Thymus (tissue), 11 donors: ENCODE data around the gene KBTBD12. TPM values are rescaled to one million over a fixed set of nuclear protein-coding genes. Genes with fewer than 3 reads are reported as not detected.

Experiments used
- DNase-seq, 9 donors: peaks; one replicate each; pipeline ENCODE4 v3.0.0-alpha.2; 2013; ENCODE audit warnings: low spot score in 9 of 9, low read depth in 6 of 9, missing footprints in 1 of 9
- H3K27ac ChIP-seq, 2 donors: one replicate each; pipeline ENCODE4 v1.5.1; 2013; ENCODE audit warnings: control low read depth in 1 of 2, low read depth in 1 of 2, low read length in 1 of 2, mild to moderate bottlenecking in 1 of 2, moderate library complexity in 1 of 2
- H3K27me3 ChIP-seq, 2 donors: one replicate each; pipeline ENCODE4 v1.5.1; 2013; ENCODE audit warnings: low read length in 1 of 2; ENCODE audit not compliant: control insufficient read depth in 2 of 2, insufficient read depth in 1 of 2
- H3K36me3 ChIP-seq, 2 donors: one replicate each; pipeline ENCODE4 v1.5.1; 2013; ENCODE audit warnings: low read length in 1 of 2, mild to moderate bottlenecking in 1 of 2, moderate library complexity in 1 of 2; ENCODE audit not compliant: control insufficient read depth in 2 of 2, insufficient read depth in 2 of 2
- H3K4me1 ChIP-seq, 2 donors: one replicate each; pipeline ENCODE4 v1.5.1; 2013; ENCODE audit warnings: low read length in 2 of 2; ENCODE audit not compliant: control insufficient read depth in 2 of 2, insufficient read depth in 2 of 2
- H3K4me3 ChIP-seq, 2 donors: one replicate each; pipeline ENCODE4 v1.5.1; 2013; ENCODE audit warnings: low read length in 2 of 2, control low read depth in 1 of 2, mild to moderate bottlenecking in 1 of 2
- H3K9me3 ChIP-seq, 2 donors: one replicate each; pipeline ENCODE4 v1.5.1; 2013; ENCODE audit warnings: low read length in 1 of 2, mild to moderate bottlenecking in 1 of 2; ENCODE audit not compliant: control insufficient read depth in 2 of 2, insufficient read depth in 1 of 2
- WGBS: extraction: QIAGEN DNeasy Blood & Tissue Kit; methylation state at CpG from one replicate; pipeline ENCODE4 v1.1.7; 2013; 5-methylcytosine and 5-hydroxymethylcytosine counted together
- polyA plus RNA-seq: library from polyadenylated mRNA; stranded (reverse); fragments of 200-250 nt; gene quantifications from one replicate; pipeline ENCODE4 v1.2.3, GENCODE V29; 2013
- total RNA-seq: library from RNA; stranded (reverse); fragments of 120-200 nt; gene quantifications from one replicate; pipeline ENCODE4 v1.2.4, GENCODE V29; 2013
- donor health status: healthy.

KBTBD12 gene
- total and polyA plus RNA-seq, 2 donors = 0.07 to 0.42 TPM

DNA sequence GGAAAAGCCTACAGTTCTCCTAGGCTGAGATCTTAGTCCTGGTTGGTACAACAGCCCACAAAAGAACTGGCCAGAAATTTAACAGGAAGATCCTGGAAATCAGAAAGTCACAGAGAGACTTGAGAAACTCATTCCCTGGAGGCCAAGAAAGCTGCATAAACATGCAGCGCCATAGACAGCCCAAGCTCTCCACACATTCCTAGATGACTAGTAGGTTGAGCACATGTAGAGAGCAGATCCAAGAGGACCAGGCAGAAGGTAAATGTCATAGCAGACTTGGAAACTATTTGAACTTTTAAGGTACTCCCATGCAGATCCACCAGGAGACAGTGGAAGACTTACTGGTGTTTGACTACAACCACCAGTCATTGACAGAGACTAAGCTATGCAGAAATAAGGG lies 18.4 kb downstream of the KBTBD12 start:
- Histone ChIP-seq H3K4me3 (no peak overlapping the region), H3K9me3 (no peaks in the 10 kb centered on the region), H3K27ac (no peak overlapping the region), H3K36me3 (no peaks in the 10 kb centered on the region), H3K27me3 (no peaks in the 10 kb centered on the region), H3K4me1 (no peaks in the 10 kb centered on the region)
- WGBS = 96% methylated on average over 1 of the region's 1 CpG
- DNase-seq = no peak

DNA sequence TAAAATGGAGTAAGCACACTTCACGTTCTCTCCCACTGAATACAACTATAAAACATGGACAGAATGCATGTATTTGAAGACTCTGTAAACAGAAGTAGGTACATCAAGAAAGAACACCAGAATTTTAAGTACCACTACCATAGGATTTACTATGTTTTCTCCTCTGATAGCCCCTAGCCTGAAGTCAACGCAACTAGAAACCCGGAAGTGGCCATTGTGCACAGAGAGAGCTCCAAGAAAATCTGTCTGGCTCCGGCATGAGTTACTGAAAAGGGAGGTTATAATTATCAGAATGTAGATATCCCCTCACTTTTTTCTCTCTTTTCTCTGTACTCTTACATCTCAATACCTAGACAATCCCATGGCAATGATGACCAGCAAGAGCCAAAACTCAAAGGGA lies 23.8 kb downstream of the KBTBD12 start:
- no peaks in the 10 kb centered on the region for H3K27me3 ChIP-seq
- DNase-seq = no peak
- no peak overlapping the region for H3K27ac ChIP-seq
- no peak overlapping the region for H3K4me3 ChIP-seq
- 99% methylated on average over 4 of the region's 4 CpGs for WGBS
- H3K36me3 ChIP-seq = no peaks in the 10 kb centered on the region
- H3K9me3 ChIP-seq = no peaks in the 10 kb centered on the region
- no peaks in the 10 kb centered on the region for H3K4me1 ChIP-seq

DNA sequence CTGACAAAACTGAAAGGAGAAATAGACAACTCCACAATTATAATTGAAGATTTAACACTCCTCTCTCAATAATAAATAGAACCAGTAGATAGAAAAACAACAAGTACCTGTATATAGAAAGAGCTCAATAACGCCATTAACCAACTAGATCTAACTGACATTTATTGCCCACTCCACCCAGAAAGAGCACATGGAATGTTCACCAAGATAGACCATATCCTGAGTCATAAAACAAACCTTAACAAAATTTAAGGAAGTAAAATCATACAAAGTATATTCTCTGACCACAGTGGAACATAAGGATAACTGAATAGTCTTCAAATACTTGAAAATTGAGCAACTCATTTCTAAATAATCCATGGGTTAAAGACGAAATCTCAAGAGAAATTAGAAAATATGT lies 25.1 kb downstream of the KBTBD12 start:
- no peak for DNase-seq
- H3K9me3 ChIP-seq = no peaks in the 10 kb centered on the region
- H3K36me3 ChIP-seq = no peaks in the 10 kb centered on the region
- H3K4me1 ChIP-seq = no peaks in the 10 kb centered on the region
- H3K27me3 ChIP-seq = no peaks in the 10 kb centered on the region
- H3K27ac ChIP-seq = no peak overlapping the region
- H3K4me3 ChIP-seq = no peak overlapping the region
- WGBS = 93% methylated on average over 2 of the region's 2 CpGs

DNA sequence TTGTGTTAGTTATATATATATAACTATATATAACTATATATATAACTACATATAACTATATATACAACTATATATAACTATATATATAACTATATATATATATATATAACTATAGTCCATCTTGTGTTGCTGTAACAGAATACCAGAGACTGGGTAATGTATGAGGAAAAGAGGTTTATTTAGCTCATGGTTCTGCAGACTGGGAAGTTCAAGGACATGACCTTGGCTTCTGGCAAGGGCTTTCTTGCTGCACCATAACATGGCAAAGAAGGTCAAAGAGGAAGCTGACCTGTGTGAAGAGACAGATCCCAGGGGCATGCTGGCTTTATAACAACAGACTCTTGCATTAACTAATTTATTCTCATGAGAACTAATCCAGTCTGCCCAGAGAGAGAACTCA lies 27.6 kb downstream of the KBTBD12 start:
- H3K36me3 ChIP-seq = no peaks in the 10 kb centered on the region
- H3K9me3 ChIP-seq = no peaks in the 10 kb centered on the region
- no peak overlapping the region for H3K4me3 ChIP-seq
- DNase-seq = no peak
- no peak overlapping the region for H3K27ac ChIP-seq
- no peaks in the 10 kb centered on the region for H3K27me3 ChIP-seq
- H3K4me1 ChIP-seq = no peaks in the 10 kb centered on the region

DNA sequence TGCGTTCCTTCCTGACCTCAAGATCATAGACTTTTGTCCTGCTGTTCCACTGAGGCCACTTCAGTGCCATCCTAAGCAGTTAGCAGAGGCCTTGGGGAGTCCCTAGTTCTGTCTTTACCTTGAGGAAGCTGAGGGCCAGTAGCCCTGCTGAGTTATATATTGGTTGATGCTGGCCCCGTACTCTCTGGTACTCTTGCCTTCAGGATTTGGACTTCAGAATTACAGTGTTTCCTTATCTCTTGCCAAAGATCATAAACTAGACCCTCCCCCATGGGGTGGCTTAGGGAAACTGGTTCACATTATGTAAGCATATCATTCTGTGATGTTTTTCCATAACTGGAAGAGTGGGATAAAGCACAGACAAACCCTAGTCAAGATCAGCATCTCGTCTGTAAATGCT lies 33.2 kb downstream of the KBTBD12 start:
- no peak overlapping the region for H3K4me3 ChIP-seq
- H3K36me3 ChIP-seq = no peaks in the 10 kb centered on the region
- no peak for DNase-seq
- H3K9me3 ChIP-seq = no peaks in the 10 kb centered on the region
- no peaks in the 10 kb centered on the region for H3K4me1 ChIP-seq
- 97% methylated on average over 3 of the region's 3 CpGs for WGBS
- H3K27ac ChIP-seq = no peak overlapping the region
- no peaks in the 10 kb centered on the region for H3K27me3 ChIP-seq

DNA sequence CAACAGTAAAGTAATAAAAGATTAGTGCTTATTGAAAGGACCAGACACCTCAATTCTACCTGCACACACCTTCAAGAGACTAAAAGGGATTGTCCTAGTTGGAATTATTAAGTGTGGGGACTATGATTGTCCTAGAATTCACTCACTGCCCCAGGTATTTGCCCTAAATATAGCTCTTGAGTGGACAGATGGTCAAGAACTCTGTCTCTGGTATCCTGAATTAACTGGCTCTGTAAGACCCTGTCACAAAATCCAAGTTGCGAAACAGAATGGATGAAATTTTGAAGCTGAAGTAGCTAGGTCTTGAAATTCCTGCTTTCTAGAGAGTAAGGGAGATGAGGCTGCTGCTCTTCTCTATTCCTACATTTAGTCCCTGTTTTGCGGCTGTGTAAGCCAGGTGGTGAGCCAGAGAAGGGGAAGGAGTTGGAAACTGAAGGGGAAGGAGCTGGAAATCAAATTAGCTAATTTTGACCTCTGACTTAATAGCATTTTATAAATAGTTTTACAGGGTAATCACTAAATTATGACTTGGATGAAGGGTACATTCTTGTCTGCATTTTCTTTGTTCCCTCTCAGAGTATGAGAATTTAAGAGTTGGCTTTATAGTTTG lies 34.5 kb downstream of the KBTBD12 start:
- no peak for DNase-seq
- no peaks in the 10 kb centered on the region for H3K9me3 ChIP-seq

DNA sequence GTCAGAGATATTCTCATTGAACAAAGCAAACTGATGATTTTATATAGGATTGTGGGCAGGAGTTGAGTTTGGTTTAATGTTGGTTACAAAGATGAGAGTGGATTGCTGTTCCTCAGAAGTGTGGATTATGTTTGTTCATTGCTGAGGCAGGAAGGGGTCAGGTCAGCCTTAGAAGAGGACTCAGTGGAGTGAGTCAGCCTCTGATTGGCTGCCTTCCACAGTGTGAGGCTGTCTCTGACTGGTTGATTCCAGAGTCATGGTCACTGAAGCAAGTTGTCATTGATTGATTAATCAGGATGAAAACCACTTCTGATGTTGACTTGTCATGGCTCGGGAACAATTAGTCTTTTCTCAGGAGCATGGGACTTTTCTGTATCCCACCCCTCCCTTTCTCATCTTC lies 36.2 kb downstream of the KBTBD12 start:
- no peaks in the 10 kb centered on the region for H3K27me3 ChIP-seq
- H3K4me3 ChIP-seq = no peak overlapping the region
- H3K36me3 ChIP-seq = no peaks in the 10 kb centered on the region
- no peak for DNase-seq
- H3K27ac ChIP-seq = no peak overlapping the region
- H3K9me3 ChIP-seq = no peaks in the 10 kb centered on the region
- WGBS = 98% methylated on average over 1 of the region's 1 CpG
- no peaks in the 10 kb centered on the region for H3K4me1 ChIP-seq

More for the DNA sequence above, 34.5 kb downstream of the KBTBD12 start:
- WGBS = over 99% methylated on average over 2 of the region's 2 CpGs
- H3K27me3 ChIP-seq = no peaks in the 10 kb centered on the region
- no peaks in the 10 kb centered on the region for H3K4me1 ChIP-seq
- H3K4me3 ChIP-seq = no peak overlapping the region
- no peaks in the 10 kb centered on the region for H3K36me3 ChIP-seq
- no peak overlapping the region for H3K27ac ChIP-seq

DNA sequence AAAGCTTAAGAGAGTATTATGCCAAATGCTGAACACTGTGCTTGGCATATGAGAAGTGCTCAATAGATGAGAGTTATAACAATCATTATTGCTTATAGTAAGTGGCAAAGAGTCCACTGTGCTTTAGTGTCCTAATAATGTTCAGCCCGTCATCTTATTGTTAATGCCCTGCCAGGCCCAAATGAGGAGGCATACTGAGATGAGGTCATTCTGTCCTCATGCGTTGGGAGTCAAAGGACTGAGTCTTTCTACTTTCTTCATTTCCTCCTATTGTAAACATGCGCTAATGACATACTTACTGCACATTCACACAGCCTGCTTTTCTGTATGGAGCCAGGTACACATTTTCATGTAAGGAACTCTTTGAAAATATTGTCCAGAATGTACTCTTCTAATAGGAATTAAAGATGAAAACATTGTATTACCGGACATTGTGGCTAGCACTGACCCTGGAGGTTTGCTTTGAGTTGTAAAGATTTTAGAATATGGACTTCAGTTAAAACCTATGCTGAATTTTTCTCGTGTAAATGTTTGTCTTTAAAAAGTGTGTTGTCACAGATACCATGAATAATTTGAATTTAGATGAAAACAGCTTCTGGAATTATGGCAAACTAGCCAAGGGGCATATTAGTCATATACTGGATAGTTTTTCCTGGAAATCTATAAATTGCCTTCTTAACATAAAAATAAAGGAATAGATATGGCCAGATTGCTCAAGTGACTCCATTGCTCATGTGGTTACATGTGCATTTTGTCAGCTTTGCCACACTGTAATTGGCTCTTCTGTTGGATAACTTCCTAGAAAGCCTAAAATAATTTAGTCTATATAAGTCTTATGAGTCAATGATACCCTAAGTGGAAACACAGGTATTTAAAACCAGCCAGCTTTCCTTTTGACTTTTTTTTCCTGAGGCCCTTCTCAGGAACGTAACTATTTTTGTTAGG lies 38.3 kb downstream of the KBTBD12 start:
- no peaks in the 10 kb centered on the region for H3K9me3 ChIP-seq
- 97% methylated on average over 6 of the region's 6 CpGs for WGBS
- H3K27ac ChIP-seq = no peak overlapping the region
- DNase-seq = no peak
- no peak overlapping the region for H3K4me3 ChIP-seq
- no peaks in the 10 kb centered on the region for H3K4me1 ChIP-seq
- H3K27me3 ChIP-seq = no peaks in the 10 kb centered on the region
- H3K36me3 ChIP-seq = no peaks in the 10 kb centered on the region

DNA sequence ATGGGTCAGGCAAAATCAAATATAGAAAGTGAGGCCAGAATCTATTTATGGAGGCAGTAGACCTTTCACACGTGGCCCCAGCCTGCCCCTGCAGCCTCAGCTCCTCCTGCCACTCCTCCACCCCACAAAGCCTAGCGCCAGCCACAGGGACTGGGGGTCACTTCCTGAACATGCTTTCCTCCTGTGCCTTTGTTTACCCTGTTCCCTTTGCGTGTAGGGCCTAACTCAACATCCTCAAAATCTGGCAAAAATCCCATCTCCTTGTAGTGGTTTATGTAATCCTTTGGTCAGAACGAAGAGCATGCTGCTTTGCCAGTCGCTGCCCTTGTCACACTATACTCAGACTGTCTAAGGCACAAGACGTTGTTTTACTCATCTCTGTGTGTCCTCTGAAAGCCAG lies 39.6 kb downstream of the KBTBD12 start:
- no peaks in the 10 kb centered on the region for H3K36me3 ChIP-seq
- no peak overlapping the region for H3K4me3 ChIP-seq
- no peaks in the 10 kb centered on the region for H3K4me1 ChIP-seq
- 83% methylated on average over 6 of the region's 6 CpGs for WGBS
- DNase-seq = no peak
- H3K27me3 ChIP-seq = no peaks in the 10 kb centered on the region
- no peak overlapping the region for H3K27ac ChIP-seq
- H3K9me3 ChIP-seq = no peaks in the 10 kb centered on the region
